ENCODE data around the gene RFNG.

The RFNG gene

DNA sequence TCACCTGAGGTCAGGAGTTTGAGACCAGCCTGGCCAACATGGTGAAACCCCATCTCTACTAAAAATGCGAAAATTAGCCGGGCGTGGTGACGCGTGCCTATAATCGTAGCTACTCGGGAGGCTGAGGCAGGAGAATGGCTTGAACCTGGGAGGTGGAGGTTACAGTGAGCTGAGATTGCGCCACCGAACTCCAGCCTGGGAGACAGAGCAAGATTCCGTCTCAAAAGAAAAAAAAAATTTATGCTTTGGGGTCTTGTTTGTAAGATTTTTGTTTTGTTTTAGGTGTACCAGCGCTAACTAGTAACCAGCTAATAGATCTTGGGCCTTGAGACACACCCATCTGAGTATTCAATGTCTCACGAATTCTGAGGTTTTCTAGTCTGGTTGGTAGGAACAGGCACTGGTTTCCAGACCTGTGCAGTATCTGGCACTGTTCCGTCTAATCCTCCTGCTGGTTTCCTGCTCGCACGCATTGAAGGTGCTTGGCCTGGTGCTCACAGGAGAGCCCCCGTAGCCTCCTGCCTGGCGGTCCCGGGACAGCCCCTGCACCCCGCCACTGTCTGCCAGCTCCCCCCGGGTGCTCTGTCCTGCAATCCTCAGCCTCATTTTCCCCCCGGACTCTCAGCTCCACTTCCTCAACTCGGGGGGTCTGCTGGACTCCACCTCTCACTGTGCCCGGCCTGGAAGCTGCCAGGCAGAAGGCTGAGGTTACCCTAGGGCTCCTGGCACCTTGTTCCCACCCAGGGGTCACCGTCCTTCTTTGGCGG lies 24.6 kb upstream of the RFNG start:
- TF ChIP-seq, protein P1, sequence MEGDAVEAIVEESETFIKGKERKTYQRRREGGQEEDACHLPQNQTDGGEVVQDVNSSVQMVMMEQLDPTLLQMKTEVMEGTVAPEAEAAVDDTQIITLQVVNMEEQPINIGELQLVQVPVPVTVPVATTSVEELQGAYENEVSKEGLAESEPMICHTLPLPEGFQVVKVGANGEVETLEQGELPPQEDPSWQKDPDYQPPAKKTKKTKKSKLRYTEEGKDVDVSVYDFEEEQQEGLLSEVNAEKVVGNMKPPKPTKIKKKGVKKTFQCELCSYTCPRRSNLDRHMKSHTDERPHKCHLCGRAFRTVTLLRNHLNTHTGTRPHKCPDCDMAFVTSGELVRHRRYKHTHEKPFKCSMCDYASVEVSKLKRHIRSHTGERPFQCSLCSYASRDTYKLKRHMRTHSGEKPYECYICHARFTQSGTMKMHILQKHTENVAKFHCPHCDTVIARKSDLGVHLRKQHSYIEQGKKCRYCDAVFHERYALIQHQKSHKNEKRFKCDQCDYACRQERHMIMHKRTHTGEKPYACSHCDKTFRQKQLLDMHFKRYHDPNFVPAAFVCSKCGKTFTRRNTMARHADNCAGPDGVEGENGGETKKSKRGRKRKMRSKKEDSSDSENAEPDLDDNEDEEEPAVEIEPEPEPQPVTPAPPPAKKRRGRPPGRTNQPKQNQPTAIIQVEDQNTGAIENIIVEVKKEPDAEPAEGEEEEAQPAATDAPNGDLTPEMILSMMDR (IDR thresholded peaks at IDR 0.05; ENCODE audit: insufficient read depth, low read length, poor library complexity, severe bottlenecking), result no peak
- no peak for TF ChIP-seq EZH2phosphoT487 (conservative IDR thresholded peaks at IDR 0.05; ENCODE audit: low read length)
- H3K4me3 ChIP-seq (ENCODE audit: insufficient read depth, low read length, poor library complexity, severe bottlenecking), result no peak overlapping the region
- H3K79me2 ChIP-seq (ENCODE audit: insufficient read depth, low read length), result no peaks in the 10 kb centered on the region
- H4K20me1 ChIP-seq (ENCODE audit: low read depth, low read length), result no peaks in the 10 kb centered on the region
- H3K9me3 ChIP-seq (ENCODE audit: insufficient read depth, low read length), result no peaks in the 10 kb centered on the region
- no peak overlapping the region for H3K27ac ChIP-seq (ENCODE audit: low read depth, low read length)
- H3K4me2 ChIP-seq (ENCODE audit: low read depth, low read length, poor library complexity, severe bottlenecking), result no peak overlapping the region
- H3K9ac ChIP-seq (ENCODE audit: low read length), result no peak overlapping the region
- H2AFZ ChIP-seq (ENCODE audit: low read depth, low read length, severe bottlenecking), result no peak overlapping the region
- peaks cover 9% of the 10 kb centered on the region; the same call in 1 of the 2 replicates for H3F3A ChIP-seq (ENCODE audit: insufficient read depth)
- H3K9me2 ChIP-seq (replicated peaks; ENCODE audit: insufficient read depth, low read length), result no peaks in the 10 kb centered on the region
- H3K27me3 ChIP-seq (ENCODE audit: low read length), result no peaks in the 10 kb centered on the region
- H3K36me3 ChIP-seq (ENCODE audit: low read length), result no peaks in the 10 kb centered on the region

DNA sequence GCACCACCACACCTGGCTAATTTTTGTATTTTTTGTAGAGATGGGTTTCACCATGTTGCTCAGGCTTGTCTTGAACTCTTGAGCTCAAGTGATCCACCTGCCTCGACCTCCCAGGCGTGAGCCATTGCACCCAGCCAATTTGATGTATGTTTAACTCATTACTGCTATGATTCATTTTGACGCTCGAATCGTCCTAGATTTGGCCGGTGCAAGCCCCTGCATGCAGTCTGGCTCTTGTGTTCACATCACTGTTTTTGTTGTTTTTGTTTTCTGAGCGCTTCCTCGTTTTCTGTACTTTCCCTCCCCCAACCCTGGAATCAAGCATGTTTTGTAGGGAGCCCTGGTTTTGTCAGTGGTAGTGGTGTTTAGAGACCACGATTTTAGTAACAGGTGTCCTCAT lies 21.8 kb upstream of the RFNG start:
- TF ChIP-seq EZH2phosphoT487 (conservative IDR thresholded peaks at IDR 0.05; ENCODE audit: low read length), result no peak
- Histone ChIP-seq H3K79me2 (ENCODE audit: insufficient read depth, low read length) (no peaks in the 10 kb centered on the region), H3K27ac (ENCODE audit: low read depth, low read length) (no peak overlapping the region), H3F3A (ENCODE audit: insufficient read depth) (peaks cover 9% of the 10 kb centered on the region; the same call in 1 of the 2 replicates), H3K9me3 (ENCODE audit: insufficient read depth, low read length) (no peaks in the 10 kb centered on the region), H3K9me2 (replicated peaks; ENCODE audit: insufficient read depth, low read length) (no peaks in the 10 kb centered on the region), H3K4me3 (ENCODE audit: insufficient read depth, low read length, poor library complexity, severe bottlenecking) (no peak overlapping the region), H3K36me3 (ENCODE audit: low read length) (no peaks in the 10 kb centered on the region), H2AFZ (ENCODE audit: low read depth, low read length, severe bottlenecking) (no peak overlapping the region), H3K9ac (ENCODE audit: low read length) (no peak overlapping the region), H3K27me3 (ENCODE audit: low read length) (no peaks in the 10 kb centered on the region), H4K20me1 (ENCODE audit: low read depth, low read length) (no peaks in the 10 kb centered on the region), H3K4me2 (ENCODE audit: low read depth, low read length, poor library complexity, severe bottlenecking) (no peak overlapping the region)

DNA sequence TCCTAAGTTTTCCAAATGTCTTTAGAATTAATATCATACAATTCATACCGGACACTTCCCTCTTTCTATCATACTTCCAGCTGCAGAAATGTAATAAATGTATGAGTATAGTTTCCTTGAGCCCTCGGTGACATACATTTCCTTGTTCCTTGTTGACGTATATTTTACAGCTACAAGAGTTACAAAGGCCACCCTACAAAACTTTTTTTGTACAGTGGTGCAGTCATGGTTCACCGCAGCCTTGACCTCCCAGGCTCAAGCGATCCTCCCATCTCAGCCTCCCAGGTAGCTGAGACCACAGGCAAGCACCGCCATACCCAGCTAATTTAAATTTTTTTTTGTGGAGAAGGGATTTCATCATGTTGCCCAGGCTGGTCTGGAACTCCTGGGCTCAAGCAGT lies 21.2 kb upstream of the RFNG start:
- H3K9ac ChIP-seq (ENCODE audit: low read length), result no peak overlapping the region
- no peak overlapping the region for H2AFZ ChIP-seq (ENCODE audit: low read depth, low read length, severe bottlenecking)
- no peak overlapping the region for H3K4me2 ChIP-seq (ENCODE audit: low read depth, low read length, poor library complexity, severe bottlenecking)
- no peak overlapping the region for H3K27ac ChIP-seq (ENCODE audit: low read depth, low read length)
- H3K4me3 ChIP-seq (ENCODE audit: insufficient read depth, low read length, poor library complexity, severe bottlenecking), result no peak overlapping the region
- H3K9me3 ChIP-seq (ENCODE audit: insufficient read depth, low read length), result no peaks in the 10 kb centered on the region
- H3K27me3 ChIP-seq (ENCODE audit: low read length), result no peaks in the 10 kb centered on the region
- H3K79me2 ChIP-seq (ENCODE audit: insufficient read depth, low read length), result no peaks in the 10 kb centered on the region
- no peaks in the 10 kb centered on the region for H4K20me1 ChIP-seq (ENCODE audit: low read depth, low read length)
- H3K9me2 ChIP-seq (replicated peaks; ENCODE audit: insufficient read depth, low read length), result no peaks in the 10 kb centered on the region
- peaks cover 9% of the 10 kb centered on the region; the same call in 1 of the 2 replicates for H3F3A ChIP-seq (ENCODE audit: insufficient read depth)
- TF ChIP-seq, protein P1 (IDR thresholded peaks at IDR 0.05; ENCODE audit: insufficient read depth, low read length, poor library complexity, severe bottlenecking), result no peak
- no peak for TF ChIP-seq EZH2phosphoT487 (conservative IDR thresholded peaks at IDR 0.05; ENCODE audit: low read length)
- H3K36me3 ChIP-seq (ENCODE audit: low read length), result no peaks in the 10 kb centered on the region

DNA sequence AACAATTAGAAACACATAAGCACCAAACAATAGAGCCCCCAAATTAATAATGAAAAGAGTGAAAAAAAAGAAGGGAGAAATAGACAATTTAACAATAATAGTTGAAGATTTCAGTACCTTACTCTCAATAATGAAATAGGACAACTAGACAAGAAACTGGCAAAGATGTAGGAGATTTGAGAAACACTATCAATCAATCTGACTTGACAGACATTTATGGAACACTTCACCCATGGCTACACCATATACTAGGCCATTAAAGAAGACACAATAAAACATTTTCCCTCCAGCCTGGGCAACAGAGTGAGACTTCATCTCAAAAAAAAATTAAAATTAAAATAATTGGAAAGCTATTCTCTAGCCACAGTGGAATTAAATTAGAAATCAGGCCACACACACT lies 19.0 kb upstream of the RFNG start:
- H3K4me3 ChIP-seq (ENCODE audit: insufficient read depth, low read length, poor library complexity, severe bottlenecking), result no peak overlapping the region
- H3K27me3 ChIP-seq (ENCODE audit: low read length), result no peaks in the 10 kb centered on the region
- no peak overlapping the region for H2AFZ ChIP-seq (ENCODE audit: low read depth, low read length, severe bottlenecking)
- H3F3A ChIP-seq (ENCODE audit: insufficient read depth), result no peaks in the 10 kb centered on the region
- no peak overlapping the region for H3K4me2 ChIP-seq (ENCODE audit: low read depth, low read length, poor library complexity, severe bottlenecking)
- TF ChIP-seq, protein P1 (IDR thresholded peaks at IDR 0.05; ENCODE audit: insufficient read depth, low read length, poor library complexity, severe bottlenecking), result no peak
- TF ChIP-seq EZH2phosphoT487 (conservative IDR thresholded peaks at IDR 0.05; ENCODE audit: low read length), result no peak
- H3K9me3 ChIP-seq (ENCODE audit: insufficient read depth, low read length), result no peaks in the 10 kb centered on the region
- H3K27ac ChIP-seq (ENCODE audit: low read depth, low read length), result no peak overlapping the region
- no peaks in the 10 kb centered on the region for H3K9me2 ChIP-seq (replicated peaks; ENCODE audit: insufficient read depth, low read length)
- H3K9ac ChIP-seq (ENCODE audit: low read length), result no peak overlapping the region
- H3K36me3 ChIP-seq (ENCODE audit: low read length), result no peaks in the 10 kb centered on the region
- no peaks in the 10 kb centered on the region for H4K20me1 ChIP-seq (ENCODE audit: low read depth, low read length)
- H3K79me2 ChIP-seq (ENCODE audit: insufficient read depth, low read length), result no peaks in the 10 kb centered on the region

Data from SU-DHL-6 (cell line).